Effector memory CD4-positive, alpha-beta T cell (primary cell): ENCODE data around the gene ADGRG2.
"Not testable (repeated sequence)": the region's sequence is repeated elsewhere in the genome, so short reads cannot be mapped to it uniquely, and the experiment has no call there.

ENCODE experiments used
- DNase-seq, 3 donors: peaks; one replicate each; pipeline ENCODE4 v3.0.0-alpha.2; 2020
- H3K27ac ChIP-seq: 2 replicates; pipeline ENCODE4 v1.7.0; 2013; ENCODE audit warnings: mild to moderate bottlenecking, low read length, moderate library complexity; ENCODE audit not compliant: insufficient read depth, poor library complexity, severe bottlenecking
- H3K27me3 ChIP-seq: replicated peaks from 2 replicates; pipeline ENCODE4 v1.7.0; 2013; ENCODE audit warnings: mild to moderate bottlenecking, low read length; ENCODE audit not compliant: insufficient read depth, control insufficient read depth, poor library complexity, severe bottlenecking
- H3K36me3 ChIP-seq: 2 replicates; pipeline ENCODE4 v1.7.0; 2013; ENCODE audit warnings: mild to moderate bottlenecking, low read length, moderate library complexity; ENCODE audit not compliant: control insufficient read depth, insufficient read depth
- H3K4me1 ChIP-seq: 2 replicates; pipeline ENCODE4 v1.7.0; 2013; ENCODE audit warnings: low read length, mild to moderate bottlenecking; ENCODE audit not compliant: control insufficient read depth, insufficient read depth, poor library complexity, severe bottlenecking
- H3K4me3 ChIP-seq: 2 replicates; pipeline ENCODE4 v1.7.0; 2013; ENCODE audit warnings: low read length, low read depth, mild to moderate bottlenecking; ENCODE audit not compliant: insufficient read depth, poor library complexity, severe bottlenecking
- H3K9me3 ChIP-seq: 2 replicates; pipeline ENCODE4 v1.7.0; 2013; ENCODE audit warnings: mild to moderate bottlenecking, low read length, moderate library complexity; ENCODE audit not compliant: control insufficient read depth

Gene ADGRG2

GRCh38 chrX:19089555-19090040, 32.7 kb downstream of the ADGRG2 start:
- Histone ChIP-seq H3K9me3 (peaks cover 8% of the 10 kb centered on the region), H3K4me3 (no peak overlapping the region), H3K36me3 (no peaks in the 10 kb centered on the region), H3K27me3 (no peaks in the 10 kb centered on the region), H3K27ac (no peak overlapping the region), H3K4me1 (no peaks in the 10 kb centered on the region)
- no peak for DNase-seq

- H3K4me3 ChIP-seq = no peak overlapping the region
- no peaks in the 10 kb centered on the region for H3K4me1 ChIP-seq
- H3K27me3 ChIP-seq = no peaks in the 10 kb centered on the region
- no peaks in the 10 kb centered on the region for H3K36me3 ChIP-seq
- DNase-seq = no peak
- no peak overlapping the region for H3K27ac ChIP-seq
- H3K9me3 ChIP-seq = peaks cover 8% of the 10 kb centered on the region
Observed at GRCh38 chrX:19086102-19086772, 36.0 kb downstream of the ADGRG2 start.

- Histone ChIP-seq H3K27ac (no peak overlapping the region), H3K4me3 (no peak overlapping the region), H3K36me3 (no peaks in the 10 kb centered on the region), H3K9me3 (peaks cover 8% of the 10 kb centered on the region), H3K4me1 (no peaks in the 10 kb centered on the region), H3K27me3 (no peaks in the 10 kb centered on the region)
- DNase-seq = no peak
Observed at GRCh38 chrX:19085666-19086065, 36.6 kb downstream of the ADGRG2 start.

- H3K4me1 ChIP-seq = no peaks in the 10 kb centered on the region
- H3K27me3 ChIP-seq = no peaks in the 10 kb centered on the region
- no peaks in the 10 kb centered on the region for H3K36me3 ChIP-seq
- H3K4me3 ChIP-seq = no peak overlapping the region
- no peaks in the 10 kb centered on the region for H3K9me3 ChIP-seq
- no peak for DNase-seq
- no peak overlapping the region for H3K27ac ChIP-seq
Observed at GRCh38 chrX:19075754-19076153, 46.5 kb downstream of the ADGRG2 start.

GRCh38 chrX:19072372-19072771, 49.9 kb downstream of the ADGRG2 start:
- no peaks in the 10 kb centered on the region for H3K4me1 ChIP-seq
- H3K27me3 ChIP-seq = no peaks in the 10 kb centered on the region
- no peak overlapping the region for H3K27ac ChIP-seq
- no peaks in the 10 kb centered on the region for H3K36me3 ChIP-seq
- H3K9me3 ChIP-seq = no peaks in the 10 kb centered on the region
- no peak overlapping the region for H3K4me3 ChIP-seq
- DNase-seq = no peak

GRCh38 chrX:19070555-19070994, 51.7 kb downstream of the ADGRG2 start:
- H3K4me3 ChIP-seq = no peak overlapping the region

GRCh38 chrX:19066987-19067386, 55.3 kb downstream of the ADGRG2 start:
- H3K9me3 ChIP-seq, DNase-seq, H3K27ac ChIP-seq: not testable (repeated sequence)

More at GRCh38 chrX:19070555-19070994, 51.7 kb downstream of the ADGRG2 start:
- H3K4me1 ChIP-seq = no peaks in the 10 kb centered on the region
- H3K36me3 ChIP-seq = no peaks in the 10 kb centered on the region
- DNase-seq = no peak
- H3K27ac ChIP-seq = no peak overlapping the region
- no peaks in the 10 kb centered on the region for H3K27me3 ChIP-seq
- no peaks in the 10 kb centered on the region for H3K9me3 ChIP-seq

GRCh38 chrX:19065535-19065934, 56.7 kb downstream of the ADGRG2 start:
- no peak for DNase-seq
- no peaks in the 10 kb centered on the region for H3K36me3 ChIP-seq
- no peak overlapping the region for H3K27ac ChIP-seq
- H3K4me1 ChIP-seq = no peaks in the 10 kb centered on the region
- H3K9me3 ChIP-seq = no peaks in the 10 kb centered on the region
- no peak overlapping the region for H3K4me3 ChIP-seq
- no peaks in the 10 kb centered on the region for H3K27me3 ChIP-seq

More at GRCh38 chrX:19066987-19067386, 55.3 kb downstream of the ADGRG2 start:
- H3K4me3 ChIP-seq, H3K27me3 ChIP-seq, H3K4me1 ChIP-seq, H3K36me3 ChIP-seq: not testable (repeated sequence)

GRCh38 chrX:19064175-19064574, 58.1 kb downstream of the ADGRG2 start:
- no peak overlapping the region for H3K27ac ChIP-seq
- H3K9me3 ChIP-seq = no peaks in the 10 kb centered on the region
- H3K27me3 ChIP-seq = no peaks in the 10 kb centered on the region
- no peaks in the 10 kb centered on the region for H3K36me3 ChIP-seq
- H3K4me1 ChIP-seq = no peaks in the 10 kb centered on the region
- no peak overlapping the region for H3K4me3 ChIP-seq
- no peak for DNase-seq

- DNase-seq = no peak
Observed at GRCh38 chrX:19063030-19063429, 59.2 kb downstream of the ADGRG2 start.

More at GRCh38 chrX:19063030-19063429, 59.2 kb downstream of the ADGRG2 start:
- Histone ChIP-seq H3K9me3 (no peaks in the 10 kb centered on the region), H3K27me3 (no peaks in the 10 kb centered on the region), H3K27ac (no peak overlapping the region), H3K4me3 (no peak overlapping the region), H3K4me1 (no peaks in the 10 kb centered on the region), H3K36me3 (no peaks in the 10 kb centered on the region)
